Endothelial cell of umbilical vein (primary cell): ENCODE results near the gene PROX1. TPM values are rescaled to one million over a fixed set of nuclear protein-coding genes. Genes with fewer than 3 reads are reported as not detected.

Experiments
- BruUV-seq: library from RNA; stranded (reverse); fragments of 400-500 nt; replicated peaks from 2 replicates; lab custom pipeline; 2021; lab: Mats Ljungman, UMichigan
- CTCF ChIA-PET: fragments of 300-600, 350-600 bp; sonication (Branson Sonifier 250); formaldehyde crosslinking; loops from one replicate; lab custom pipeline; 2021; ENCODE audit warnings: antibody characterized with exemption, inconsistent platforms; lab: Charles Lee
- POLR2A ChIA-PET: fragments of 300-600, 350-600 bp; sonication (Branson Sonifier 250); formaldehyde crosslinking; loops from one replicate; lab custom pipeline; 2021; ENCODE audit warnings: antibody characterized with exemption, inconsistent platforms; lab: Charles Lee
- DNase-seq: peaks from one replicate; pipeline ENCODE4 v3.0.0-alpha.2; 2011; ENCODE audit warnings: low read depth, low spot score
- FAIRE-seq: peaks from 2 replicates; lab custom pipeline; 2011; peaks lifted over from hg19 to GRCh38; lab: Jason Lieb, UNC
- H2AFZ ChIP-seq: 2 replicates; pipeline ENCODE4 v1.6.0; 2012; ENCODE audit warnings: low read depth, low read length, control low read depth, inconsistent platforms
- H3K27ac ChIP-seq: 2 replicates; pipeline ENCODE4 v1.5.1; 2011; ENCODE audit warnings: low read depth, mild to moderate bottlenecking, control low read depth, low read length, moderate library complexity; ENCODE audit not compliant: insufficient read depth
- H3K27me3 ChIP-seq, 2 experiments: 2 replicates each; pipeline versions ENCODE4 v1.6.0 to v1.6.1; 2011; ENCODE audit warnings: low read length in 2 of 2, mixed read lengths in 1 of 2; ENCODE audit not compliant: control insufficient read depth in 2 of 2, insufficient read depth in 2 of 2
- H3K36me3 ChIP-seq, 2 experiments: 2 replicates in 1 of 2; 3 replicates in 1 of 2; pipeline ENCODE4 v1.5.1; 2011; ENCODE audit warnings: low read length in 2 of 2, mild to moderate bottlenecking in 1 of 2, moderate library complexity in 1 of 2; ENCODE audit not compliant: control insufficient read depth in 2 of 2, insufficient read depth in 2 of 2; ENCODE audit errors: extremely low read depth in 1 of 2
- H3K4me1 ChIP-seq: 3 replicates; pipeline ENCODE4 v1.5.1; 2011; ENCODE audit warnings: mild to moderate bottlenecking, low read length; ENCODE audit not compliant: control insufficient read depth, insufficient read depth; ENCODE audit errors: extremely low read depth
- H3K4me2 ChIP-seq: 2 replicates; pipeline ENCODE4 v1.6.1; 2011; ENCODE audit warnings: low read length, control low read depth, mixed read lengths; ENCODE audit not compliant: insufficient read depth
- H3K4me3 ChIP-seq, 3 experiments: fragments of 200-600 bp in 1 of 3; sonication (generic), shearing (Covaris generic) in 1 of 3; replicated peaks in 1 of 3; 2 replicates each; pipeline ENCODE4 v1.5.1; 2011 to 2016; ENCODE audit warnings: control low read depth in 3 of 3, low read length in 3 of 3, mild to moderate bottlenecking in 2 of 3, inconsistent platforms in 1 of 3, low read depth in 1 of 3, moderate library complexity in 1 of 3; ENCODE audit not compliant: insufficient read depth in 1 of 3
- H3K79me2 ChIP-seq: 2 replicates; pipeline ENCODE4 v1.6.0; 2012; ENCODE audit warnings: low read length, inconsistent platforms; ENCODE audit not compliant: control insufficient read depth, insufficient read depth
- H3K9ac ChIP-seq: replicated peaks from 2 replicates; pipeline ENCODE3; 2011; ENCODE audit warnings: low read length, control low read depth; ENCODE audit not compliant: insufficient read depth; ENCODE audit errors: extremely low read depth
- H3K9me1 ChIP-seq: replicated peaks from 3 replicates; pipeline ENCODE4 v1.6.0; 2011; ENCODE audit warnings: mild to moderate bottlenecking, low read length; ENCODE audit not compliant: control insufficient read depth, insufficient read depth; ENCODE audit errors: extremely low read depth
- H3K9me3 ChIP-seq: replicated peaks from 2 replicates; pipeline ENCODE4 v1.5.1; 2012; ENCODE audit warnings: low read length, inconsistent platforms; ENCODE audit not compliant: control insufficient read depth, insufficient read depth
- H4K20me1 ChIP-seq: replicated peaks from 2 replicates; pipeline ENCODE3; 2011; ENCODE audit warnings: mild to moderate bottlenecking, low read length; ENCODE audit not compliant: control insufficient read depth, insufficient read depth; ENCODE audit errors: extremely low read depth
- EZH2 ChIP-seq: IDR thresholded peaks from 2 replicates; pipeline ENCODE4 v1.6.1; 2012; ENCODE audit warnings: borderline replicate concordance, low read depth, mild to moderate bottlenecking, moderate library complexity, low read length, inconsistent platforms; ENCODE audit not compliant: severe bottlenecking
- FOS ChIP-seq: IDR thresholded peaks from 2 replicates; pipeline ENCODE4 v1.6.1; 2011; ENCODE audit warnings: mild to moderate bottlenecking, low read length, moderate library complexity, borderline replicate concordance; ENCODE audit not compliant: insufficient read depth
- GATA2 ChIP-seq: IDR thresholded peaks from 2 replicates; pipeline ENCODE4 v1.7.0; 2011; ENCODE audit warnings: low read depth, mild to moderate bottlenecking, moderate library complexity, mixed read lengths, low read length; ENCODE audit not compliant: insufficient read length, insufficient read depth
- JUN ChIP-seq: IDR thresholded peaks from 2 replicates; pipeline ENCODE4 v1.6.1; 2011; ENCODE audit warnings: borderline replicate concordance, low read depth; ENCODE audit not compliant: insufficient read length, insufficient read depth
- MYC ChIP-seq: IDR thresholded peaks from one replicate; pipeline ENCODE4 v1.6.1; 2011; ENCODE audit warnings: mild to moderate bottlenecking, low read depth, low read length
- POLR2A ChIP-seq: IDR thresholded peaks from 2 replicates; pipeline ENCODE4 v1.6.1; 2012; ENCODE audit warnings: low read depth, mild to moderate bottlenecking, control low read depth, low read length
- POLR2AphosphoS5 ChIP-seq: IDR thresholded peaks from 2 replicates; pipeline ENCODE4 v1.6.1; 2012; ENCODE audit warnings: low read depth, mild to moderate bottlenecking, control low read depth, low read length, moderate library complexity; ENCODE audit not compliant: insufficient read depth
- dilution Hi-C: fragments of 300-500 bp; cut with MboI; formaldehyde crosslinking; loops from one replicate; pipeline ENCODE4 v1.15.0; 2019; ENCODE audit warnings: low sequenced_read_pairs; ENCODE audit not compliant: extremely low pct_ligation_motif_present
- intact Hi-C: fragments of 100-400 bp; cut with micrococcal nuclease; formaldehyde crosslinking; loops from one replicate; pipeline ENCODE4 v1.10.0; 2022
- polyA plus RNA-seq, 4 experiments: library from polyadenylated mRNA; depleted of rRNA in 3 of 4; stranded (reverse) in 3 of 4; unstranded in 1 of 4; fragments of >200 nt; gene quantifications; 2 replicates each; pipeline versions ENCODE4 v1.2.1 to v1.2.3, GENCODE V29; 2011 to 2012; ENCODE audit warnings: missing spikeins in 1 of 4
- total RNA-seq: library from RNA; stranded (reverse); gene quantifications from 2 replicates; pipeline ENCODE4 v1.2.3, GENCODE V29; 2021
- TF ChIP-seq, protein P1 (sequence below): IDR thresholded peaks from 2 replicates; pipeline ENCODE4 v1.6.1; 2011; ENCODE audit not compliant: insufficient read depth, insufficient read length
- TF ChIP-seq, protein P2 (sequence below), 2 donors: IDR thresholded peaks; 1 replicate in 1 of 2; 2 replicates in 1 of 2; pipeline ENCODE4 v1.5.1; 2011; ENCODE audit warnings: low read length in 2 of 2, mild to moderate bottlenecking in 2 of 2, moderate library complexity in 2 of 2, control low read depth in 1 of 2, inconsistent platforms in 1 of 2, low read depth in 1 of 2; ENCODE audit not compliant: insufficient read depth in 1 of 2; ENCODE audit errors: extremely low read depth in 1 of 2

Gene PROX1
- total and polyA plus RNA-seq, 2 donors (not counting 3 experiments of a cell fraction or from before 2014, with no cell fraction given), result 2.2 to 4.0 TPM

DNA sequence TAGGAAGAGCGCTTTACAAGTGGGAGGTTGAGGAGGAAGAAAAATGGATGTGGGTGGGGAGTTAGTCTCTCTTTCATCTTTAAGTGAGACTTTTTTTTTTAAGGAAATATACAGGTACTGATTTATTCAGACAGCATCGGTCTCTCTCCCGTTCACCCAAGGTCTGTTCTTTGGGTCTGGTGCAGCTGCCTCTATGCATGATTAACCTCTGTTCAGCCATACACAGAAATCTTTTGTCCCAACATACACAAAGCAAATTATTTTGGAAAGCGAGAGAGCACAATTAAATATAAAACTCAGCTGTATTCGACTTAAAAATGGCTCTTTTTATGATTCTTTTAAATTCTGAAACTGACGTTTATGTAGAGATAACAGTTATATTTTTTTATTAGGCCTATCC, 11.0 kb downstream of the PROX1 start:
- BruUV-seq, result no TSS peak
- Histone ChIP-seq H3K27me3 (no peaks in the 10 kb centered on the region), H4K20me1 (no peaks in the 10 kb centered on the region), H3K79me2 (no peaks in the 10 kb centered on the region), H3K9me3 (no peaks in the 10 kb centered on the region), H3K9me1 (no peaks in the 10 kb centered on the region), H3K36me3 (peaks cover 0 to 2% of the 10 kb centered on the region in 2 experiments), H3K9ac (no peak overlapping the region), H3K4me3 (no peak overlapping the region), H2AFZ (no peak overlapping the region), H3K27ac (no peak overlapping the region), H3K4me2 (no peak overlapping the region), H3K4me1 (peaks cover 11% of the 10 kb centered on the region)
- dilution Hi-C loops, result no loop called here
- ChIA-PET CTCF (interaction anchor here (0.8 kb wide), 1 partner anchor 9 kb away, joined by 3 read pairs; no protein-coding TSS in a partner anchor), POLR2A (no interaction called here)
- intact Hi-C loops, result no loop called here
- no peak for DNase-seq
- no peak for TF ChIP-seq JUN
- TF ChIP-seq FOS, result no peak
- no peak for TF ChIP-seq GATA2
- TF ChIP-seq, protein P1, sequence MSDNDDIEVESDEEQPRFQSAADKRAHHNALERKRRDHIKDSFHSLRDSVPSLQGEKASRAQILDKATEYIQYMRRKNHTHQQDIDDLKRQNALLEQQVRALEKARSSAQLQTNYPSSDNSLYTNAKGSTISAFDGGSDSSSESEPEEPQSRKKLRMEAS, result no peak
- no peak for TF ChIP-seq POLR2A
- TF ChIP-seq POLR2AphosphoS5, result no peak
- TF ChIP-seq EZH2, result no peak
- TF ChIP-seq, protein P2, sequence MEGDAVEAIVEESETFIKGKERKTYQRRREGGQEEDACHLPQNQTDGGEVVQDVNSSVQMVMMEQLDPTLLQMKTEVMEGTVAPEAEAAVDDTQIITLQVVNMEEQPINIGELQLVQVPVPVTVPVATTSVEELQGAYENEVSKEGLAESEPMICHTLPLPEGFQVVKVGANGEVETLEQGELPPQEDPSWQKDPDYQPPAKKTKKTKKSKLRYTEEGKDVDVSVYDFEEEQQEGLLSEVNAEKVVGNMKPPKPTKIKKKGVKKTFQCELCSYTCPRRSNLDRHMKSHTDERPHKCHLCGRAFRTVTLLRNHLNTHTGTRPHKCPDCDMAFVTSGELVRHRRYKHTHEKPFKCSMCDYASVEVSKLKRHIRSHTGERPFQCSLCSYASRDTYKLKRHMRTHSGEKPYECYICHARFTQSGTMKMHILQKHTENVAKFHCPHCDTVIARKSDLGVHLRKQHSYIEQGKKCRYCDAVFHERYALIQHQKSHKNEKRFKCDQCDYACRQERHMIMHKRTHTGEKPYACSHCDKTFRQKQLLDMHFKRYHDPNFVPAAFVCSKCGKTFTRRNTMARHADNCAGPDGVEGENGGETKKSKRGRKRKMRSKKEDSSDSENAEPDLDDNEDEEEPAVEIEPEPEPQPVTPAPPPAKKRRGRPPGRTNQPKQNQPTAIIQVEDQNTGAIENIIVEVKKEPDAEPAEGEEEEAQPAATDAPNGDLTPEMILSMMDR (IDR thresholded peaks at IDR 0.05; ENCODE audit: extremely low read depth in 1 of 2, insufficient read depth in 1 of 2, low read depth in 1 of 2, low read length in 2 of 2), result no peak
- TF ChIP-seq MYC, result no peak
- FAIRE-seq, result no peak
